ENCODE results near the gene TMEM117.
"Not testable (repeated sequence)": the region's sequence is repeated elsewhere in the genome, so short reads cannot be mapped to it uniquely, and the experiment has no call there.

TMEM117 gene

DNA sequence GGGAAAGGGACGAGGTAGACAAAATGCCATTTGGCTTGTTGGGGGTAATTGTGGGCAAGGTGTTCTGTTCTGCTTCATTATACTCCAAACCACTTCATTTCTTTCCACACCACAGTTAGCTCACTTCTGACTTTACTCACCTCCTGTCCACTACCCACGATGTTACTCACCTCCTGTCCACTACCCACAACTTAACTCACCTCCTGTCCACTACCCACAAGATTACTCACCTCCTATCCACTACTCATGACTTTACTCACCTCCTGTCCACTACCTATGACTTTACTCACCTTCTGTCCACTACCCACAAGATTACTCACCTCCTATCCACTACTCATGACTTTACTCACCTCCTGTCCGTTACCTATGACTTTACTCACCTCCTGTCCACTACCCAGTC, 19.7 kb upstream of the TMEM117 start:
- DNase-seq, result no peak
- no peak for TF ChIP-seq GATA1 (IDR thresholded peaks at IDR 0.05; ENCODE audit: low read depth, low read length)
- no peak for TF ChIP-seq POLR2A (IDR thresholded peaks at IDR 0.05; ENCODE audit: low read length)

DNA sequence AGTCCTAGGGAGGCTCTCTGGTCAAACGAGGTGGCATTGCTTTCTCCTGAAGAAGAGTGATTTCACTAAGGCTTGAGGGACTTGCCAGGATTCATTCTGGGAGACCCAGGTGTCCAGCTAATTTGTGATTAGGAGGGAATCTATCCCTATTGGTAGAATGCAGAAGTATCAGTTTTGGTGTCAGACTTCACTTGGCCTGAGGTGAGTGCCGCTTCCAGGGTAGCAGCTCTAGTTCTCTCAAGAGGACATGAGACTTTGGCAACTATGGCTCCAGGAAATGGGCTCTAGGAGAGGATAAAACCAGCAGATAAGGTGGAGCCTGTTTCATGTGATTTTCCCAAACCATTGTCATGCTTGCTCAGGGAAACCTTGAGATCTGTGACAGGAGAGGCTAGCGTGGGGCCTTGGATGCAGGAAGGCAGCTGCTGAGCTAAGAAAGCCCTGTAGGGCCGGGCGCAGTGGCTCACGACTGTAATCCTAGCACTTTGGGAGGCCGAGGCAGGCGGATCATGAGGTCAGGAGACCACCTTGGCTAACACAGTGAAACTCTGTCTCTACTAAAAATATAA, 11.6 kb upstream of the TMEM117 start:
- no peak for DNase-seq

DNA sequence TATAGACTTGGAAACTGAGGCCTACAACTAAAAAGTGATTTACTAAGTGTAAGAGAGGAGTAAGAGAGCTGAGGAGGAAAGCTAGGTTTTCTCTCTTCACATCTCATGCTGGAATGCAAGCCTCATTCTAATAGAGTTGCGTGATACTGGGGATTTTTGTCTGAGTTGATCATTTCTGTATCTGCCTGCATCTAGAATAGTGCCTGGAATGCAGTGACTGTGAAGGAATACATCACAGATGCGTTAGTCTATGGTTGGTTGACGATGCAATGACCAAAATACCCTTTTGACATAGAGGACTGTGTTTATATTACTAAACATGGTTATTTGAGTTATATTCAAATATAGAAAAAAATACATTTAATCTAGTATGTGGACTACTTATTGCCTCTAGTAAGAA, 9.2 kb upstream of the TMEM117 start:
- DNase-seq, result no peak
- TF ChIP-seq POLR2A (IDR thresholded peaks at IDR 0.05; ENCODE audit: low read length) (no peak), GATA1 (IDR thresholded peaks at IDR 0.05; ENCODE audit: low read depth, low read length) (no peak)

More for the DNA sequence above, 11.6 kb upstream of the TMEM117 start:
- TF ChIP-seq POLR2A (IDR thresholded peaks at IDR 0.05; ENCODE audit: low read length) (no peak), GATA1 (IDR thresholded peaks at IDR 0.05; ENCODE audit: low read depth, low read length) (no peak)

DNA sequence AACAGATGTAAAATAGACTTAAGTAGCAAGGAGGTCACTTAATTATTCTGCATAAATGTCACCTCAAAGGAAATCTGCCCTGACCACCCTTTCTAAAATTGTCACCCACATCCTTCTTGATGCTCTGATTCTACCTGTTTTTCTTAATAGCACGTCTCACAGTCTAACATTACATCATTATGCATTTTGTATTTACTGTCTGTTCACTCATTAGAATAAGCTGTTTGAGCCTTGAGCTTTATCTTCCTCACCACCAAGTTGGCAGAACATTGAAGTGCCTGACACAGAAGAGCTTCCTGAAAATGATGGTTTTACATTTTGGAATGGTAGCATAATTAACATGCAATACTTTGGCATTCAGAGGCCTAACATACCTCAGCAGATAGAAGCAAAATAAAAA, 8.8 kb upstream of the TMEM117 start:
- no peak for DNase-seq
- TF ChIP-seq POLR2A (IDR thresholded peaks at IDR 0.05; ENCODE audit: low read length), result no peak
- TF ChIP-seq GATA1 (IDR thresholded peaks at IDR 0.05; ENCODE audit: low read depth, low read length), result no peak

DNA sequence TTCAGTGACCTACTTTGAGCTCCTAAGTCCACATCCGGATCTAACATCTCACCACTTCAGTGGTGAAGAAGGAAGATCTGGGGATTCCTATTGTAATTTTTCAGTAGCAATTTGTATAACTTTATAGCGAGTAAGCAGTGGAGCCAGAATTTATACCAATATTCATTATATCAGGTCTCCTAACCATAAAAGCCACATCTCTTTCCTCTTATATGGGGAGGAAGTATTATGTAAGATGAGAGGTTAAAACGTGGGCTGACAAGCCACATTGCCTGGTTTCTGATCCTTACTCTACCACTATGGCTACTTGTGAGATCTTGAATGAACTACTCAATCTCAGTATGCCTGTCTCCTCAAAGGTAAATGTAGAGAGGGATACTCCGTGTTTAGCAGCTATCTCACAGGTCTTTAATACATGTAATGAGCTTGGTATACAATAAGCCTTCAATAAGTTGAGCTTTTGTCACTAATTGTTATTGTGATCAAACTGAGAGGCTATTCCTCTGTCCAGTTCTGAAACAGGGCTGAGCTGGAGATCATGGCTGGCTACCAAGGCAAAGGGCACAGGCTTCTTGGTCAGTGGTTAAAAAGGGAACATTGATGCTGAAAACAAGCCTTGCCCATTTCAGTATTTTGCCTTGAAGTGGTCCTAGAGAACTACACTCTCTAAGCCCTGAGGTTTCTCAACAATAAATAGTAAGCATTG, 3.3 kb upstream of the TMEM117 start:
- no peak for DNase-seq
- TF ChIP-seq GATA1 (IDR thresholded peaks at IDR 0.05; ENCODE audit: low read depth, low read length) (no peak), POLR2A (IDR thresholded peaks at IDR 0.05; ENCODE audit: low read length) (no peak)

DNA sequence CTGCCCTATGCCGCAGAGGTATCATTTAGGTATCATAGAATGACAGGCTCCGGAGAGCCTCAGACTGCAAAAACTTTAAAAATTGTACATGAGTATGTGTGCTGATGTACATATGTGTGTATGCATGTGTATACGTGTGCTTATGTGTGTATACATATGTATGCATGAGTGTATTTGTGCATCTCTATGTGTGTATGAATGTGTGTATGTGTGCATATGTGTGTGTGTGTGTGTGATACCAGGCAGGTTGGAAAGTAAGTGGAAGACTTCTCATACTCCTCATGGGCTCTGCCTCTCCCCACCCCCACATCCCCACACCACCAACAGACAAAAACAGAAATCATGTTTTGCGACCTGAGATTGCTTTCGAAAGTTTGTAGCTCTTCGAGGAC, 621 bp upstream of the TMEM117 start:
- TF ChIP-seq POLR2A (IDR thresholded peaks at IDR 0.05; ENCODE audit: low read length) (no peak), GATA1 (IDR thresholded peaks at IDR 0.05; ENCODE audit: low read depth, low read length) (no peak)

DNA sequence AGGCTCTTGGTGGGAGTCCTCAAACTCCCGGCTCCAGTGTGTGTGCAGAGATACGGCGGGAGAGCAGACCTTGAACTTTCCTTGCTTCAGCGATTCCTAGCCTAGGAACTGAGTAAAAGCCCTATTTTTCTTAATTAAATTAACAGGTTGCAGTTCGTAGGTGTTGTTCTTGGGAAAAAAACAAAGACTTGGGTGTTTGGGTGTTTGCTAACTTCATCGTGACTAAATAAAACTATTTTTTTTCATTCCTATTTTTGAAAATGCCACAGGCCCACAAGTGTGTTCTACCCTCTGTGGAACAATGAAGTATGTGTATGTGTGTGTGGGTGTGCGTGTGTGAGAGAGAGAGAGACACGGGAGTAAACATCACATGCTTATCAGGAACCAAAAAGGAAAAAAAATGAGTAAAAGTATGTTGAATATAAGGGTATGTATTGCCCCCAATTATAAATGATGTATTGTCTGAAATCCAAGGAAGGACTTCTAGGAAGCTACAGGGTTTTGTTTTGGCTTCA, 651 bp downstream of the TMEM117 start:
- TF ChIP-seq GATA1 (IDR thresholded peaks at IDR 0.05; ENCODE audit: low read depth, low read length) (no peak), POLR2A (IDR thresholded peaks at IDR 0.05; ENCODE audit: low read length) (peak; percentile 8)
- peak; percentile 62 to 64 for DNase-seq

More for the DNA sequence above, 621 bp upstream of the TMEM117 start:
- peak in 1 of 2 experiments; percentile 64 for DNase-seq

- TF ChIP-seq POLR2A (IDR thresholded peaks at IDR 0.05; ENCODE audit: low read length) (no peak), GATA1 (IDR thresholded peaks at IDR 0.05; ENCODE audit: low read depth, low read length) (no peak)
- DNase-seq, result no peak
These were observed 4.5 kb downstream of the TMEM117 start for GRCh38 chr12:43840338-43840737.

GRCh38 chr12:43841253-43841652, 5.4 kb downstream of the TMEM117 start:
- DNase-seq, result no peak

GRCh38 chr12:43842259-43842658, 6.4 kb downstream of the TMEM117 start:
- no peak for TF ChIP-seq POLR2A (IDR thresholded peaks at IDR 0.05; ENCODE audit: low read length)
- TF ChIP-seq GATA1 (IDR thresholded peaks at IDR 0.05; ENCODE audit: low read depth, low read length), result no peak
- DNase-seq, result no peak

More at GRCh38 chr12:43841253-43841652, 5.4 kb downstream of the TMEM117 start:
- TF ChIP-seq POLR2A (IDR thresholded peaks at IDR 0.05; ENCODE audit: low read length) (no peak), GATA1 (IDR thresholded peaks at IDR 0.05; ENCODE audit: low read depth, low read length) (no peak)

- DNase-seq, result not testable (repeated sequence)
These were observed 11.7 kb downstream of the TMEM117 start for GRCh38 chr12:43847425-43848225.

DNA sequence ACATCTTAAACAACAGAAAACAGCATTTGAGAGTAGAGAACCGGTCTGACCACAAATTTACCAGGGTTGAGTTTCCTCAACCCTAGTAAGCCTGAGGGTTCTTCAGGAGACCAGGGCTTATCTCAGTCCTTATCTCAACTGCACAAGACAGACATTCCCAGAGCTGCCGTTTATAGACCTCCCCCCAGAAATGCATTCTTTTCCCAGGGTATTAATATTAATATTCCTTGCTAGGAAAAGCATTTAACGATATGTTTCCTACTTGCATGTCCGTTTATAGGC, 12.3 kb downstream of the TMEM117 start:
- DNase-seq, result peak in 1 of 2 experiments; percentile 28
- TF ChIP-seq POLR2A (IDR thresholded peaks at IDR 0.05; ENCODE audit: low read length) (no peak), GATA1 (IDR thresholded peaks at IDR 0.05; ENCODE audit: low read depth, low read length) (no peak)

- no peak for TF ChIP-seq GATA1 (IDR thresholded peaks at IDR 0.05; ENCODE audit: low read depth, low read length)
- no peak for TF ChIP-seq POLR2A (IDR thresholded peaks at IDR 0.05; ENCODE audit: low read length)
- DNase-seq, result no peak
These were observed 12.9 kb downstream of the TMEM117 start for GRCh38 chr12:43848786-43849185.

- TF ChIP-seq POLR2A (IDR thresholded peaks at IDR 0.05; ENCODE audit: low read length), result no peak
- DNase-seq, result no peak
These were observed 16.9 kb downstream of the TMEM117 start for GRCh38 chr12:43852744-43853143.

DNA sequence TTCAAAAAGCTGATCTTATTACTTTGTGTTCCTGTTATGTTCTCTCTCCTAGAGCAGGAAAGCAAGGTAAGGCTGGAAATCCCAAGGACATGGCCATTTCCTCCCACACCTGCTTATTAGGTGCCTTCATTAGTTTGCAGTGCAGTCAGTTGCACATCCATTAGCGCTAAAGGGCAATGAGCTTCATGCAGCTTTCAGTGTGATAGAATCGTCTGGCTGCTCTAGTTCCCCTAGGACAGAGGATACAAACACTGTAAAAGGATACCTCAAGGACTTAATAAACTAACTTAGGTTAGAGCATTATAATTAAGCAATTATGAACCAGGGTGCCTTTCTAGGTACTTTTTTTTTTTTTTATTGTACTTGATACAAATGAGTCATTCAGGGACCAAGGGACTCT, 21.1 kb downstream of the TMEM117 start:
- TF ChIP-seq GATA1 (IDR thresholded peaks at IDR 0.05; ENCODE audit: low read depth, low read length), result no peak
- TF ChIP-seq POLR2A (IDR thresholded peaks at IDR 0.05; ENCODE audit: low read length), result no peak
- DNase-seq, result no peak
